Adipocyte (in vitro differentiated cells): ENCODE data around the gene LCN10.

ENCODE experiments used
- DNase-seq: peaks from one replicate; pipeline ENCODE4 v3.0.0-alpha.2; 2015; ENCODE audit warnings: low read depth
- H3K27me3 ChIP-seq: replicated peaks from 2 replicates; pipeline ENCODE4 v1.7.0; 2013; ENCODE audit warnings: mild to moderate bottlenecking, low read length, moderate library complexity; ENCODE audit not compliant: control insufficient read depth, insufficient read depth
- H3K36me3 ChIP-seq: 2 replicates; pipeline ENCODE4 v1.7.0; 2013; ENCODE audit warnings: low read length, mild to moderate bottlenecking, moderate library complexity; ENCODE audit not compliant: control insufficient read depth, insufficient read depth, severe bottlenecking
- H3K4me1 ChIP-seq: 2 replicates; pipeline ENCODE4 v1.7.0; 2013; ENCODE audit warnings: mild to moderate bottlenecking, low read length, moderate library complexity; ENCODE audit not compliant: control insufficient read depth, insufficient read depth
- H3K4me3 ChIP-seq: 2 replicates; pipeline ENCODE4 v1.7.0; 2013; ENCODE audit warnings: mild to moderate bottlenecking, low read length, moderate library complexity
- H3K9ac ChIP-seq: 2 replicates; pipeline ENCODE4 v1.7.0; 2013; ENCODE audit warnings: mild to moderate bottlenecking, low read length, moderate library complexity
- H3K9me3 ChIP-seq: 2 replicates; pipeline ENCODE4 v1.7.0; 2013; ENCODE audit warnings: mild to moderate bottlenecking, low read length, moderate library complexity; ENCODE audit not compliant: control insufficient read depth

LCN10 gene

DNA sequence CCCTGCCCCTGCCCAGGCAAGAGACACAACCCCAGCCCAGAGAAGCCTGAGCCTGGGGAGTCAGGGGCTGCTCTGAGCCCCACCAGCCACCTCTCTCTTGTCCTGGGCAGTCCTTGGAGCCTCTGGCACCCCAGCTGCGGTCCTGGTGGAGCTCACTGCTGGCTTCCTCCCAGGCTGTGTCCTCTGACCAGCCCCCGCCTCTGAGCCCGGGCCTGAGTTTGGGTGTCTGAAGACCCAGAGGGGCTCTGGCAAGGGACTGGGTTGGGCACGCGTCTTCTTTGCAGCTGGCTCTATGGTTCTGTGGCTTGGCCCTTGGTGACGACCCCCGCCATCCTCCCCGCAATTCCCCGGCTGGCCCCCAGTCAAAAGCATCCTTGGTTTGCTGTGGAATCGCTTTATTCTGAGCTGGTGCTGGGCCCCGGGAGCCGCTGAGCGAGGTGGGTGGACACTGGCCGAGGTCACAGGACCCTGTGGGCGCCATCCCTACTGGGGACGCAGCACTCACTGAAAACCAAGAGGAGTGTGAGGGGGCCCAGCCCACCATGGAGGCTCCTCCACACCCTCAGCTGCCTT is 985 bp upstream of the LCN10 start:
- peaks cover 43% of the 10 kb centered on the region for H3K27me3 ChIP-seq

GRCh38 chr9:136741883-136742571 is 713 bp downstream of the LCN10 start:
- Histone ChIP-seq H3K27me3 (peaks cover 52% of the 10 kb centered on the region), H3K9me3 (no peaks in the 10 kb centered on the region)

More for the DNA sequence above, 985 bp upstream of the LCN10 start:
- H3K36me3 ChIP-seq, result no peaks in the 10 kb centered on the region
- H3K9me3 ChIP-seq, result no peaks in the 10 kb centered on the region
- no peak overlapping the region for H3K9ac ChIP-seq
- peaks cover 11% of the 10 kb centered on the region for H3K4me1 ChIP-seq
- no peak overlapping the region for H3K4me3 ChIP-seq
- no peak for DNase-seq

DNA sequence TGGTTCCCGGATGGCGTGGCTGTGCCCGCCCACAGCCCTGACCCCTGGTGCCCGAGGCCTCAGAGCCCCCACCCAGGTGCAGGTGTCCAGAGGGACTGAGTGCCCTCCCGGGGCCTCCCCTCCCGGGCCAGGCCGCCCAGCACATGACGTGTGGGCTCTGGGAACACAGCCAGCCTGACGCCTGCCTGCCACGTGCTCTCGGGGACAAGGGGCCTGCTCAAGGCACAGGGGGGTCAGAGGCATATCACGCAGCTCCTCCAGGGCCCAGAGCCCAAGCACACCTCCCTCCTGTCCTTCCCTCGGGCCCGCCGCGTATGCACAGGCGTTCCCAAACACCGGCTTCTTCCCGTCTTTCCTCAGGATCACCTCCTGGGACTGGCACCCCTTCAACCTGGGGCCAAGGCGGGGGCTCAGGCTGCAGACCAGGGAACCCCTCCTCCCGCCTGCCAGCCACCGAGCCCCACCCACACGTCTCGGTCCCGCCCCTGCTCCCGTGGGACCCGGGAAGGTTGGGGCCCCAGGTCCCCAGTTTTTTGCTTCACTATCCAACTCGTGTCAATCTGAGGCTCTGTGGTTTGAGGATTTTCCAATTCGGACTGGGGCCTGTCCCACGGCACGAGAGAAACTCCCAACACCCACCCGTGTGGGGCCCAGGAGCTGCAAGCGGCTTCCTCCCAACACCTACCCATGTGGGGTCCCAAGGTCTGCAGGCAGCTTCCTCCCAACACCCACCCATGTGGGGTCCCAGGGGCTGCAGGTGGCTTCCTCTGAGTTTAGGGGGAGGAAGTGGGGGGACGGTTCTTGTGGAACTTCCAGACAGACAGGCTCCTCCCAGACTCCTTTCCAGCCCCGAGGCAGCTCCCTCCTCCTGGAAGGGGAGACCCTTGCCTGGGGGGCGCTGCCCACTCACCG is 1.5 kb downstream of the LCN10 start:
- Histone ChIP-seq H3K27me3 (peaks cover 52% of the 10 kb centered on the region), H3K4me1 (peaks cover 11% of the 10 kb centered on the region), H3K9ac (no peak overlapping the region), H3K9me3 (no peaks in the 10 kb centered on the region), H3K36me3 (no peaks in the 10 kb centered on the region), H3K4me3 (no peak overlapping the region)
- peak; percentile 48 for DNase-seq

More at GRCh38 chr9:136741883-136742571, 713 bp downstream of the LCN10 start:
- DNase-seq, result no peak
- peaks cover 11% of the 10 kb centered on the region for H3K4me1 ChIP-seq
- H3K9ac ChIP-seq, result no peak overlapping the region
- no peak overlapping the region for H3K4me3 ChIP-seq
- no peaks in the 10 kb centered on the region for H3K36me3 ChIP-seq

- H3K27me3 ChIP-seq, result peaks cover 50% of the 10 kb centered on the region
- H3K4me3 ChIP-seq, result no peak overlapping the region
- no peak for DNase-seq
- H3K9ac ChIP-seq, result no peak overlapping the region
- H3K4me1 ChIP-seq, result peaks cover 11% of the 10 kb centered on the region
- no peaks in the 10 kb centered on the region for H3K9me3 ChIP-seq
- no peaks in the 10 kb centered on the region for H3K36me3 ChIP-seq
Observed at GRCh38 chr9:136740491-136740890, 2.2 kb downstream of the LCN10 start.

DNA sequence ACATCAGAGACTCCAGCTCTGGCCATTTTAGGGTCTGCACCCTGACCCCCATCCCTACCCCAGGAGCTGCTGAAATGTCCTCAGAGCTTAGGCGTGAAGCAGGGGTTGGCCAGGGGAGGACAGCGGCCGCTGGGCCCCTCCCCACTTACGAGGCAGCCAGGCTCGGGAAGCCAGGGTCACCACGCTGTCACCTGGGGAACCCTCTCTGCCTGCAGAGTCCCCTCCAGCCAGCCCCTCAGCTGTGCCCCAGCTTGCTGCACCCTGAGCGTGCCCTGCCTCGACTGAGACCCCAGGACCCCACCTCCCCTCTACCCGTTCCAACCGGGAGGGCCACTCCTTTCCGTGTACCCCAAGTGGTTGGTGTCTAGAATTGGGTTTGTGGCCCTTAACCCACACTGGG is 2.7 kb downstream of the LCN10 start:
- peaks cover 49% of the 10 kb centered on the region for H3K27me3 ChIP-seq

DNA sequence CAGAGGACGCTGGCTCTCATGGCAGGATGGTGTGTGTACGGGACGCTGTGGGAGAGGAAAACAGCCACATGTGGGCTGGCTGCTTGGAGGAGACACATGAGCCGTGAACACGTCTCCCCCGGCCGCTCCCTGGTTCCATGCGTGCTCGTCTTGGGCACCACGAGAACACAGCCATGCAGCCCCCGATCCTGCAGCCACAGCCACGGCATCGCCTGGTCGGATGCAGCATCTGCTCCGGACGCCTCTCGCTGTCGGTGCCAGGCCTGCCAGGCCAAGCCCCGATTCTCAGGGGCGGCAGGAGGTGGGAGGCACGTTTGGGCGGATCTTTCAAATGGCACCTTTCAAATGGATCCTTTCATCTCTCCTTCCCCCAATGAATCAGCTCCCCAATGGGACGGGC is 3.2 kb downstream of the LCN10 start:
- H3K4me3 ChIP-seq, result no peak overlapping the region
- no peaks in the 10 kb centered on the region for H3K36me3 ChIP-seq
- peaks cover 49% of the 10 kb centered on the region for H3K27me3 ChIP-seq
- no peak for DNase-seq
- peaks cover 11% of the 10 kb centered on the region for H3K4me1 ChIP-seq
- no peak overlapping the region for H3K9ac ChIP-seq
- H3K9me3 ChIP-seq, result no peaks in the 10 kb centered on the region

More for the DNA sequence above, 2.7 kb downstream of the LCN10 start:
- H3K9me3 ChIP-seq, result no peaks in the 10 kb centered on the region
- H3K4me3 ChIP-seq, result no peak overlapping the region
- no peak overlapping the region for H3K9ac ChIP-seq
- peaks cover 11% of the 10 kb centered on the region for H3K4me1 ChIP-seq
- H3K36me3 ChIP-seq, result no peaks in the 10 kb centered on the region
- no peak for DNase-seq

- DNase-seq, result no peak
- Histone ChIP-seq H3K9ac (no peak overlapping the region), H3K36me3 (no peaks in the 10 kb centered on the region), H3K27me3 (peaks cover 49% of the 10 kb centered on the region), H3K9me3 (no peaks in the 10 kb centered on the region), H3K4me1 (peaks cover 11% of the 10 kb centered on the region), H3K4me3 (no peak overlapping the region)
Observed at GRCh38 chr9:136738960-136739359, 3.8 kb downstream of the LCN10 start.

DNA sequence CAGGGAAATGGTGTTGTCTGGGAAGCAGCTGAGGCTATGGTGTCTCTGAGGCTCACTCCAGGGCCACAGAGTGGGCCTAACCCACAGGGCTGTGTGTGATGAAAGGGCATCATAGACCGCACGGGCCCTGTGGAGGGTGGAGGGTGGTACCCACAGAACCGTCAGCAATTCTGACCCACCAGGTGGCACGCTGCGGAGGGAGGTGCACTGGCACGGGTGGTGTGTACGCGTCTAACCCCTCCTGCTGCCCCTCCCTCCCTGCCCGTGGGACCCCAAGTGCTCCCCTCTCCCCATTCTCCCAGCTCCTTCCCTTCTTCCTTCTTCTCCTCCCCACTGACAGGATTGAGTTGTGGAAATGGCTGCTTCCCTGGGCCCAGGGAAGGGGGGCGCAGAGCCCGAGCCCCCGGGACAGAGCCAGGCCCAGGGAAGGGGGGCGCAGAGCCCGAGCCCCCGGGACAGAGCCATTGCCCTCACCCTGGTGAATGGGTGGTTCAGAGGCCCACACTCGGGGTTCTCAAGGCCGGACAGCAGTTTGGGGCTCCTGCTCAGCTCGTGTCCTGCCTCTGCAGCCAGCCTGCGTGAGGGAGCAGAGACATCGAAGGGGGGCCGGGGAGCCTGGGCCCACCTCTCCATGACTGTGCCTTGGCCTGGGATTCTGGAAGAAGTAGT is 6.8 kb downstream of the LCN10 start:
- H3K4me1 ChIP-seq, result peaks cover under 1% of the 10 kb centered on the region
- no peak for DNase-seq
- no peaks in the 10 kb centered on the region for H3K36me3 ChIP-seq
- no peaks in the 10 kb centered on the region for H3K9me3 ChIP-seq
- no peak overlapping the region for H3K4me3 ChIP-seq
- H3K27me3 ChIP-seq, result peaks cover 31% of the 10 kb centered on the region
- H3K9ac ChIP-seq, result no peak overlapping the region

DNA sequence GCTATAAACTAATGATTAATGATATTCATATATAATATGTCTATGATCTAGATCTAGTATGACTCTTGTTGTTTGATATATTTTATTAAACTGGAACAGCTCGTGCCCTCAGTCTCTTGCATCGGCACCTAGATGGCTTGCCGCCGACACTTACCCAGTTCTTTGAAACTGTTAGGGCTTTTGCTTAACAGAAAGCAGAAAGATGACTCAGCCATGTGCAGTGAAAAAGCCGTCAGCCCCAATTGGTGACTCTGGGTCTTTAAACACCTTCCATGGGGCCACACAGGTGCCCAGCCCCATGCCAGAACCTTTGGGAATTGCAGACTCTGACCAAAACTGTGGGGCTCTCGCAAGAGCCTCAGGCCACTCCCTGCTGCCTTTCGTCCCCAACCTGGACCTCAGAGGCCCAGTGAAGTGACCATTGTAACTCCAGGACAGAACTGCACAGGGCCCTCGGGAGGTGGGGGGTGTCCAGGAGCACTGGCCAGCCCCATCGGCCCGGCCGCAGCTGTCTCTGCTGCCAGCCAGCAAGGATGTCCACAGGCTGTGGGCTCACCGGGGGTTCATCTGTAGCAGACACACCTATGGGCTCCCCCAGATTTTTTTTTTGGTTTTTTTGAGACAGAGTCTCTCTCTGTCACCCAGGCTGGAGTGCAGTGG is 7.8 kb downstream of the LCN10 start:
- Histone ChIP-seq H3K4me1 (no peaks in the 10 kb centered on the region), H3K9ac (no peak overlapping the region), H3K27me3 (peaks cover 21% of the 10 kb centered on the region), H3K36me3 (no peaks in the 10 kb centered on the region), H3K4me3 (no peak overlapping the region), H3K9me3 (no peaks in the 10 kb centered on the region)
- DNase-seq, result no peak

DNA sequence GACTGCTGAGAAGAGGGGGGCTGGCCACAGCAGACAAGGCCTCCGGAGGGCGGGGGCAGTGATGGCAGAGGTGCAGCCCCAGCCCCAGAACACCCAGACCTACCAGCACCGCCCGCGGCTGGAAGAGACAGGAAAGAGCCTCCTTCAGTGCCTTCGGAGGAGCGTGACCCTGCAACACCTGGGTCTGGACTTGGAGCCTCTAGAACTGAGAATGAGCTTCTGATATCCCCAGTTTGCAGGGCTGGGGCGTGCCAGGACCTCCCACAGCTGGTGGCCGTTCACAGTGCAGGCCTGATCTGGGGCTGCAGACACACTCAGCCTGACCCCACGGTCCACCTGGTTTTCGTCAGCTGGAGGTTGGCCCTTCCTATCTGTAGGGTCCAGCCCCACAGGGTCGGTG is 9.1 kb downstream of the LCN10 start:
- Histone ChIP-seq H3K27me3 (peaks cover 8% of the 10 kb centered on the region), H3K4me1 (peaks cover 10% of the 10 kb centered on the region), H3K9me3 (no peaks in the 10 kb centered on the region), H3K36me3 (no peaks in the 10 kb centered on the region), H3K9ac (no peak overlapping the region), H3K4me3 (no peak overlapping the region)
- DNase-seq, result no peak
